HG02884 (cell line): ENCODE data around the gene WDR44.
"Not testable (repeated sequence)": the region's sequence is repeated elsewhere in the genome, so short reads cannot be mapped to it uniquely, and the experiment has no call there.

ENCODE experiments used
- ATAC-seq: cut with Tn5 transposase; IDR thresholded peaks from one replicate; pipeline ENCODE4 v1.9.1; 2021; ENCODE audit warnings: mild to moderate bottlenecking, moderate library complexity; ENCODE audit not compliant: unreplicated experiment

Gene WDR44

GRCh38 chrX:118345464-118346257 lies at the start of gene WDR44:
Gene WDR44 (plus strand): TSS chrX:118346106. CDS start chrX:118346504, 398 bp downstream.
- ATAC-seq, result peak; percentile 80

GRCh38 chrX:118305827-118306226 lies 40.1 kb upstream of the WDR44 start:
- ATAC-seq, result not testable (repeated sequence)

GRCh38 chrX:118315529-118315928 lies 30.4 kb upstream of the WDR44 start:
- no peak for ATAC-seq

GRCh38 chrX:118324588-118324987 lies 21.3 kb upstream of the WDR44 start:
- ATAC-seq, result no peak

- ATAC-seq, result no peak
Observed at GRCh38 chrX:118325453-118325852, 20.5 kb upstream of the WDR44 start.

GRCh38 chrX:118329175-118329574 lies 16.7 kb upstream of the WDR44 start:
- no peak for ATAC-seq

GRCh38 chrX:118337687-118338086 lies 8.2 kb upstream of the WDR44 start:
- ATAC-seq, result no peak

GRCh38 chrX:118338930-118339329 lies 7.0 kb upstream of the WDR44 start:
- no peak for ATAC-seq

GRCh38 chrX:118345045-118345463 lies 852 bp upstream of the WDR44 start:
- peak; percentile 4 for ATAC-seq

- peak; percentile 9 for ATAC-seq
Observed at GRCh38 chrX:118346258-118347094, 570 bp downstream of the WDR44 start.

- no peak for ATAC-seq
Observed at GRCh38 chrX:118347131-118347530, 1.2 kb downstream of the WDR44 start.

GRCh38 chrX:118347736-118348135 lies 1.8 kb downstream of the WDR44 start:
- no peak for ATAC-seq

GRCh38 chrX:118348186-118348810 lies 2.4 kb downstream of the WDR44 start:
- ATAC-seq, result no peak

- no peak for ATAC-seq
Observed at GRCh38 chrX:118349188-118349587, 3.3 kb downstream of the WDR44 start.

- no peak for ATAC-seq
Observed at GRCh38 chrX:118350221-118350620, 4.3 kb downstream of the WDR44 start.

GRCh38 chrX:118350706-118351105 lies 4.8 kb downstream of the WDR44 start:
- ATAC-seq, result no peak

- ATAC-seq, result no peak
Observed at GRCh38 chrX:118352566-118352965, 6.7 kb downstream of the WDR44 start.

GRCh38 chrX:118353081-118353850 lies 7.4 kb downstream of the WDR44 start:
- peak; percentile 52 for ATAC-seq

- no peak for ATAC-seq
Observed at GRCh38 chrX:118355225-118355920, 9.5 kb downstream of the WDR44 start.

- ATAC-seq, result no peak
Observed at GRCh38 chrX:118356154-118356701, 10.3 kb downstream of the WDR44 start.
